NOMO-1 (cell line): ENCODE data around the gene JPH2.

ENCODE experiments used
- DNase-seq, 2 experiments: peaks; one replicate each; lab custom pipeline; 2025; ENCODE audit not compliant: unreplicated experiment in 2 of 2; lab: John Stamatoyannopoulos, UW

The JPH2 gene

GRCh38 chr20:44106615-44107014 lies 80.4 kb downstream of the JPH2 start:
- no peak for DNase-seq

- no peak for DNase-seq
Observed at GRCh38 chr20:44104798-44105517, 82.0 kb downstream of the JPH2 start.

GRCh38 chr20:44102582-44102981 lies 84.4 kb downstream of the JPH2 start:
- no peak for DNase-seq

- DNase-seq: no peak
Observed at GRCh38 chr20:44099832-44100231, 87.2 kb downstream of the JPH2 start.

DNA sequence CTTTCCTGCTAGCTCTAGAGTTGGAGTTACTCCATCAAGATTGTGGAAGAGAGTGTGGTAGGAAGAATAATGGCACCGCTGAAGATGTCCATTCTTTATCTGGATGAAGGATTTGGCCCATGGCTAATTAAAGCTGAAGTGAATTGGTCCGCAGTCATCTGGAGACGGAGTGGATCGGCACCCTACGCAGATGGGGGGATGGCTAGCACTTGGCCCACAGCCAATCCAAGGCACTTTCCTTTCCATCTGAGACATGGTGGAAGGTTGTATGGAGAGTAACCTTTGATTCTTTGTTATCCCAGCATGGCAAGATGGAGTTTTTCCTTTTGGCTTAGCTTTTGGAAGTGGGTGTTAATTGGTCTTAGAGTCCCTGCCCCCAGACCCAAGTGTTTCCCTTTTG lies 88.3 kb downstream of the JPH2 start:
- no peak for DNase-seq

GRCh38 chr20:44098256-44098630 lies 88.7 kb downstream of the JPH2 start:
- no peak for DNase-seq

DNA sequence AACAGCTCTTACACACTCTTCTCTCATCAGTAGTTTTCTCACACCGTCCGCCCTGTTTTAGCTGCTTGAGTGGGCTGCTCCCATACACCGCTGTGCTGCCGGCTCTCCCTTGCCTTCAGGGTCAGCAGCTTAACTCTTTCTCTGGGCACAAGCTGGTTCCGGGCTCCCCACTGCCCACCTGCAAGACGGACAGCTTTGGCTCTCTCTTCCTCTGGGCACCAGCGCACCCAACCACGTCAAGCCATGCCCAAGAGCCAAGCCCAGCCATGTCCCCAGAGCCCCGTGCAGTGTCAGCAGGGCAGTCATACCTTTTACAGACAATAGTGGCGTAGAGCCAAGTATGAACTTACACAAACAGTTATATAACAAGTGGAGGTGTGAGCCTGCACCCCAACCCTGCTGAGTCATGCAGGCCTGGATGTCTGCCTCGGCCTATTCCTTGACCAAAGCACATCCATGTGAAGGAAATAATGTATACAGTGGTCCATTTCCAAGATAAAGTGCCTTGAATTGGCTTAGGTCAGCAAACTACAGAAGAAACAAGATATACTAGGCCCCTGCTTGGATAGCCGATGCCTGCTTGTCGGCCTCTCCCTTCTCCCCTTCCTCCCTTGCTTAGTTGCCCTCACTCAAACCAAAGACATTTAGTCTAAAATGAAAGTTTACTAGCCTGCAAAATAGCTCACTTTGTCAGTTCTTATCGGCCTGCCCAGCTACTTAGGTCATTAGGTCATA lies 89.3 kb downstream of the JPH2 start:
- DNase-seq: no peak

DNA sequence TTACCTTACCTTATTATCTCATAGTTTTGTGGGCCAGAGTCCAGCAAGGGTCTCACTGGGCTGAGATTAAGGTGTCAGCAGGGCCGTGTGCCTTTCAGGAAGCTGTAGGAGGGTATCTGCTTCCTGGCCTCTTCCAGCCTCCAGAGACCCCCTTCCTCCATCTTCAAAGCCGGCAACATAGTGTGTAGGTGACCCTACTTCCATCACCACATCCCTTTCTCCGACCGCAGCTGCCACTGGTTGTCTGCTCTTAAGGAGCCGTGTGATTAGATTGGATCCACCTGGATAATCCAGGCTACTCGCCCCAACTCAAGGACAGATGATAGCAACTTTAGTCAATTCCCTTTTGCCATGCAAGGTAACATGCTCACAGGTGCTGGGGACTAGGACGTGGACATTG lies 91.2 kb downstream of the JPH2 start:
- DNase-seq: no peak

GRCh38 chr20:44093249-44093582 lies 93.8 kb downstream of the JPH2 start:
- no peak for DNase-seq

- peak; percentile 20 to 51 for DNase-seq
Observed at GRCh38 chr20:44092551-44093248, 94.3 kb downstream of the JPH2 start.

GRCh38 chr20:44091026-44091425 lies 96.0 kb downstream of the JPH2 start:
- no peak for DNase-seq

DNA sequence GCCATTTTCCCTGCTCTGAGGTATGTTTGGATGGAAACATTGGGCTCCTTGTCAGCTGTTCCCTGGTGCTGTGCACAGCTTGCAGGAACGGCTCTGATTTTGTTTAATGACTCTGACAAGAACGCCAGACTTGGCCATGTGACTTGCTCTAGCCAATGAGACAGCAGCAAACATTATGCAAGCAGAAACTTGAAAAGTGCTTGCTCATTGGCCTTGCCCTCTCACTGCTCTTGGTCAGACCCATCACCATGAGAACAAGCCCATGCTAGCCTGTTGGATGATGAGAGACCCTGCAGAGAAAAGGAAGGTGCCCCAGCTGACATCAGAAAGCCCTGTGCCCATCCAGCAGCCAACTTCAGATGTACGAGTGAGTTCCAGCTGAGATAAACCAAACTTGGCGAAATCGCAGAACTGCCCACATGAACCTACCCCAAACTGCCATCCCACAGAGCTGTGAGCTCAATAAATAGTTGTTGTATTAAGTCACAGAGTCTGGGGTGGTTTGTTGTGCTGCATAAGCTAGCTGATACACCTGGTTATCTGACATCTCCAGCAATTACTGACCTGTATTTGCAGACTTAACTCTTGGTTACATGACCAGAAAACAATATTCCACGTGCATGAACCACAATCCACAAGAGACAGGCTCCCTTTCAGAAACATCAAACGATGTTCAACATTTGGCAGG lies 96.9 kb downstream of the JPH2 start:
- DNase-seq: peak; percentile 36 to 69

GRCh38 chr20:44087857-44088120 lies 99.2 kb downstream of the JPH2 start:
- DNase-seq: no peak

DNA sequence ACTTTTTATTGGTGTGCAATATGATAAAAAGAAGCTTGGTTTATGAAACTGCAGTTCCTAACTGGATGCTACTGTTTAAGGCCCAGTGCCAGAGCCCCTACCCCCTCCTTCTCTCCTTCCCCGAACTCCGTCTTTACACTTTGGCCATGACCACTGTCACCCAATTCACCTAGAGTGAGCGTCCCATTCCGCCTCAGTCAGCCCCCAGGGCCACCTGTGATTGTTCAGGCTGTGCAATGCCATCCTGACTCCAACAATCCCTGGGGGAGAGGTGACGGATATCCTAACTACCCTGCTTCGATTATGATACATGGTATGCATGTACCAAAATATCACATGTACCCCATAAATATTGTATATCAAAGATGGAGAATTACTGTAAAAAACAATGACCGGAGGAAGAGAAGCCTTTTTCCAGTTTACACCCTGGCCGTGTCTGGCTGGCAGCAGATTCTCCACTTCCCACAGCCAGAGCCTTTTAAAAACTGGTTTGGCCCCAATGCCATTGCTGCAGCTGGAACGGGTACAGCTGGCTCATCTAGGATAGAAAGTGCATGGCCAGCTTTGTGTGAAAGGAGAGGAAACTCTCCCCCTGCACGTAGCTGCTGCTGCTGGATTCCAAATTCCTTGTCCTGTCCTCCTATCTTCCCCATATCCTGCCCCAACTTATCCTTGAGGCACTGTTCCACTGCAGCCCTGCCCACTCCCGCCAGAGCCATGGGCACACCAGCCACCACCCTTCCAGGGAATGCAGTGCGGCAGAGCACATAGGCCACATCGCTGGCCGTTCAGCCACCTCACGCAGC lies 99.7 kb downstream of the JPH2 start:
- no peak for DNase-seq

DNA sequence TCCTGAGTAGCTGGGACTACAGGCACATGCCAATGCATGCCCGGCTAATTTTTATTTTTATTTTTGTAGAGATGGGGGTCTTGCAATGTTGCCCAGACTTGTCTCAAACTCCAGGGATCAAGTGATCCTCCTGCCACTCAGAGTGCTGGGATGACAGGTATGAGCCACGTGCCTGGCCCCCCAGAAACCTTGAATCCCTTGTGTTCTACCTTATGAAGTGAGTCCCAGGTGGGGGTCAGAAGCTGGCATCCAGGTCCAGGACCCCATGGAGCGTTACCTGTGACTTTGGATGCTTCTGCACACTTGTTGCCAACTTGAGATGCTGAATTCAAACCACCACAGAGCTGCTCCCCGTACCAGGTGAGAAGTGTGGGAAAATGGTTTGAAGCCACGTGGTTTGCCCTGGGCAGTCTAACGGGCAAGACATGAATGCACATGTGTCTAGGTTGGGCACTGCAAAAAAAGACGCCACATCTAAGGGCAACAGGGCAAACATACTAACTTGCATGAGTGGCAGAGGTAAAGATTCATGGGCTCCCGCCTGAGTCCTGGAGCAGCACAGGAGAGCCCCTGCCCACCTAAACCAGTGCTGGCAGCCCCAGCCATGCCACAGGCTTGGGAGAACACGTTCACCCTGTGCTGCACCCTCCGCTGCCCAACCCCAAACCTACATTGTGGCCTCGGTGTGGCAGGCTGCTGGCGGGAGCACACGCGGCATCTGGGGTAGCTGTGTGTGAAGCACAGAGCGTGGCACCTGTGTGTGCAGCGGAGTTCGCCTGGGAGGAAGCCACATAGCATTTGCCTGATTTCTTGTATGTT lies 101.2 kb downstream of the JPH2 start:
- no peak for DNase-seq

DNA sequence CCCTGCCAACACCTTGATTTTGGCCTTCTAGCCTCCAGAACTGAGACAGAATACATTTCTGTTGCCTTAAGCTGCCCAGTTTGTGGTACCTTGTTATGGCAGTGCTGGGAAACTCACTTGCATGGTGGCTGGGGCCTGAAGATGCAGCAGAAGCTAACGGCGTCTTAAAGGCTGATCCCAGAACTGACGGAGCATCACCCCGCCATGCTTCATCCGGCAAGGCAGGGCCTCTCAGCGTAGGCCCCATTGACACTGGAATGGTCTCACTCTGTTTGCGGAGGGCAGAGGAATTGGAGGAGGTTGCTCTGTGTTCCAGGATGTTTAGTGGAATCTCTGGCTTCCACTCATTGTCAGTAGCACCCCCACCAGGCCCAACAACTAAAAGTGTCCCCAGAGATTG lies 102.1 kb downstream of the JPH2 start:
- DNase-seq: no peak

- no peak for DNase-seq
Observed at GRCh38 chr20:44084439-44084838, 102.5 kb downstream of the JPH2 start.

DNA sequence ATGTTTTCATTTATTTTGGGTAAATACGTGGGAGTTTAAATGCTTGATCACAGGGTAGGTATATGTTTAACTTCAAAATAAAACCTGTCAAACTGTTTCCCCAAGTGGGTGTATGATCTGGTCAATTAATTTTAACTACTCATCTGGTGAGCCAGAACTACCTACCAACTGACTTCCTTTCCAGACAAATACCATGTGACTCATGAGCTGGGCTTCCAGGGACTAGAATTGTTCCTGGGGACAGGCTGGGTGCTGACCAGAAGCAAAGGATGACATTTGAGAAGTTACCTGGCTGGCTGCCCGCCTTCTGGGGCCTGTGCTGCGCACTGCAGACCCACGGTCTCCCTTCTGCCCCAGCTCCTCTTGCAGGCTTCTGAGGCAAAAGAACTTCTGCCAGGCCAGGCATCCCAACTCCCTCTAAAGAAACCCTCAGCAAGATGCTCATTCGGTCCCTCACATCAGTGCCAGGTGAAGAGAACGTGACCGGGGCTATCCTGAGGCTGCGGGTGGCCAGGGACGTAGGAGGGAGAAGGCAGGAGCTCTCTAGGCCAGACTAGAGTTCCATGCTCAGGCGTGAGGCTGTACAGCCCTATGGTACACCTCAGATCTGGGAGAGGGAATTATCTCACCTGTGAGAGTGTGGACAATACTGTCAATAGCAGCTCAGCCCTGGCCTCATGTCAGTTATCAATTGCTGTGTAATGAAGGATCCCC lies 103.6 kb downstream of the JPH2 start:
- DNase-seq: no peak

GRCh38 chr20:44081888-44082287 lies 105.1 kb downstream of the JPH2 start:
- no peak for DNase-seq
